HepG2 (cell line): ENCODE measurements around the gene EVA1A. TPM values are rescaled to one million over a fixed set of nuclear protein-coding genes. Genes with fewer than 3 reads are reported as not detected.
"Not testable (repeated sequence)": the region's sequence is repeated elsewhere in the genome, so short reads cannot be mapped to it uniquely, and the experiment has no call there.

ENCODE experiments used
- ATAC-seq: fragments of 200-7000 bp; cut with Tn5 transposase; 3 replicates; pipeline ENCODE4 v1.9.1; 2020; ENCODE audit warnings: mild to moderate bottlenecking, moderate library complexity
- BruUV-seq: library from RNA; stranded (reverse); fragments of 400-500 nt; replicated peaks from 2 replicates; lab custom pipeline; 2021; lab: Mats Ljungman, UMichigan
- CTCF ChIA-PET: fragments of 300-600 bp; formaldehyde crosslinking; extraction: SDS; loops from one replicate; lab custom pipeline; 2021; ENCODE audit warnings: low total read pairs, inconsistent platforms, low intra/inter-chr PET ratio; lab: Yijun Ruan, JAX
- POLR2A ChIA-PET: fragments of 350-600 bp; sonication (Branson Sonifier 250); formaldehyde crosslinking; loops from one replicate; lab custom pipeline; 2020; ENCODE audit warnings: antibody characterized with exemption, inconsistent platforms; lab: Yijun Ruan, JAX
- DNase-seq: peaks from one replicate; pipeline ENCODE4 v3.0.0-alpha.2; 2015; ENCODE audit warnings: low spot score
- FAIRE-seq: peaks from 3 replicates; lab custom pipeline; 2011; peaks lifted over from hg19 to GRCh38; lab: Jason Lieb, UNC
- H2AFZ ChIP-seq: one replicate; pipeline ENCODE4 v1.6.1; 2011; ENCODE audit warnings: low read length, inconsistent platforms
- H3K27ac ChIP-seq: fragments of 300-600 bp; 3 replicates; pipeline ENCODE4 v1.8.0; 2011; ENCODE audit warnings: mixed run types, mild to moderate bottlenecking, mixed read lengths, low read length, inconsistent platforms; ENCODE audit not compliant: insufficient read depth; ENCODE audit errors: extremely low read length
- H3K27me3 ChIP-seq, 2 experiments: fragments of 200-600 bp in 1 of 2; 2 replicates in 1 of 2; 3 replicates in 1 of 2; pipeline versions ENCODE4 v1.6.0 to v1.8.0; 2011; ENCODE audit warnings: low read length in 2 of 2, mild to moderate bottlenecking in 2 of 2, moderate library complexity in 2 of 2, inconsistent platforms in 1 of 2; ENCODE audit not compliant: insufficient read depth in 2 of 2, control insufficient read depth in 1 of 2
- H3K36me3 ChIP-seq, 2 experiments: fragments of 200-600 bp in 1 of 2; replicated peaks in 1 of 2; 2 replicates in 1 of 2; 3 replicates in 1 of 2; pipeline versions ENCODE4 v1.5.1 to v1.8.0; 2011; ENCODE audit warnings: low read length in 2 of 2, inconsistent platforms in 1 of 2; ENCODE audit not compliant: insufficient read depth in 2 of 2, control insufficient read depth in 1 of 2
- H3K4me1 ChIP-seq: 2 replicates; pipeline ENCODE4 v1.5.1; 2012; ENCODE audit warnings: low read length, inconsistent platforms; ENCODE audit not compliant: insufficient read depth
- H3K4me2 ChIP-seq: 2 replicates; pipeline ENCODE4 v1.6.0; 2011; ENCODE audit warnings: low read depth, low read length, inconsistent platforms
- H3K4me3 ChIP-seq, 3 experiments: fragments of 200-600 bp in 1 of 3; sonication (generic), shearing (Covaris generic) in 1 of 3; replicated peaks in 1 of 3; 2 replicates each; pipeline ENCODE4 v1.5.1; 2011 to 2016; ENCODE audit warnings: low read length in 3 of 3, inconsistent platforms in 2 of 3, low read depth in 2 of 3, mild to moderate bottlenecking in 2 of 3, control low read depth in 1 of 3, mixed read lengths in 1 of 3; ENCODE audit not compliant: insufficient read depth in 1 of 3
- H3K79me2 ChIP-seq: one replicate; pipeline ENCODE4 v1.6.1; 2011; ENCODE audit warnings: low read length, inconsistent platforms; ENCODE audit not compliant: insufficient read depth
- H3K9ac ChIP-seq: 2 replicates; pipeline ENCODE4 v1.6.0; 2011; ENCODE audit warnings: mild to moderate bottlenecking, low read depth, low read length, inconsistent platforms; ENCODE audit not compliant: insufficient read depth
- H3K9me3 ChIP-seq: 2 replicates; pipeline ENCODE4 v1.5.1; 2012; ENCODE audit warnings: mild to moderate bottlenecking, low read length
- H4K20me1 ChIP-seq: 2 replicates; pipeline ENCODE4 v1.6.0; 2011; ENCODE audit warnings: inconsistent platforms, mild to moderate bottlenecking, low read length, moderate library complexity; ENCODE audit not compliant: insufficient read depth
- JUN ChIP-seq: sonication (generic); formaldehyde crosslinking; IDR thresholded peaks from 2 replicates; pipeline ENCODE4 v1.4.0; 2020; ENCODE audit warnings: mild to moderate bottlenecking, missing genetic modification reagents
- POLR2A ChIP-seq, 2 experiments: IDR thresholded peaks; 2 replicates each; pipeline ENCODE4 v1.6.1; 2011; ENCODE audit warnings: low read depth in 2 of 2, low read length in 2 of 2, mild to moderate bottlenecking in 1 of 2, moderate library complexity in 1 of 2; ENCODE audit not compliant: insufficient read depth in 1 of 2
- RARA ChIP-seq: IDR thresholded peaks from 2 replicates; pipeline ENCODE4 v1.6.1; 2016; ENCODE audit warnings: missing genetic modification reagents, missing compliant biosample characterization
- RBM22 ChIP-seq: fragments of 200-400 bp; formaldehyde crosslinking; optimal IDR thresholded peaks from 2 replicates; pipeline ENCODE3; 2017; ENCODE audit warnings: mild to moderate bottlenecking, low read length, moderate library complexity
- ZC3H13 ChIP-seq: sonication (generic); formaldehyde crosslinking; IDR thresholded peaks from 2 replicates; pipeline ENCODE4 v1.8.1; 2023; ENCODE audit warnings: mild to moderate bottlenecking, missing genetic modification reagents, moderate library complexity
- ZSCAN30 ChIP-seq: sonication (generic); formaldehyde crosslinking; IDR thresholded peaks from 2 replicates; pipeline ENCODE4 v1.5.0; 2020; ENCODE audit warnings: mild to moderate bottlenecking, missing genetic modification reagents
- WGBS: methylation state at CpG from one replicate; pipeline ENCODE4 v1.1.6; 2017; ENCODE audit warnings: low lambda C conversion rate; 5-methylcytosine and 5-hydroxymethylcytosine counted together
- in situ Hi-C: cut with HindIII; loops from 2 replicates; pipeline ENCODE4 v1.10.0; 2017; ENCODE audit warnings: low pct_unique_long_range_greater_than_20kb; ENCODE audit not compliant: extremely low pct_ligation_motif_present
- intact Hi-C: fragments of 100-400 bp; cut with micrococcal nuclease; formaldehyde crosslinking; loops from one replicate; pipeline ENCODE4 v1.10.0; 2022; ENCODE audit not compliant: unreplicated experiment
- polyA plus RNA-seq, 8 experiments: library from polyadenylated mRNA; depleted of rRNA in 3 of 8; stranded (reverse) in 7 of 8; unstranded in 1 of 8; fragments of >200 nt; fragmentation: Illumina TruSeq in 4 of 8; extraction: Trizol in 4 of 8; gene quantifications; 2 replicates each; pipeline versions ENCODE4 v1.2.1 to v1.2.3, GENCODE V29; 2011 to 2016; ENCODE audit warnings: low read depth in 4 of 8, missing spikeins in 1 of 8, mixed read lengths in 1 of 8; ENCODE audit not compliant: insufficient read depth in 1 of 8
- total RNA-seq, 5 experiments: library from RNA; depleted of rRNA; stranded (reverse); fragments of >200 nt; fragmentation: Illumina TruSeq; extraction: Trizol; gene quantifications; 2 replicates each; pipeline ENCODE4 v1.2.3, GENCODE V29; 2016; ENCODE audit warnings: low read depth in 1 of 5

Gene EVA1A
- total and polyA plus RNA-seq, 2 of the 13 experiments (the other 11 are each of a cell fraction or from before 2014, with no cell fraction given), result 57.5 to 57.8 TPM

DNA sequence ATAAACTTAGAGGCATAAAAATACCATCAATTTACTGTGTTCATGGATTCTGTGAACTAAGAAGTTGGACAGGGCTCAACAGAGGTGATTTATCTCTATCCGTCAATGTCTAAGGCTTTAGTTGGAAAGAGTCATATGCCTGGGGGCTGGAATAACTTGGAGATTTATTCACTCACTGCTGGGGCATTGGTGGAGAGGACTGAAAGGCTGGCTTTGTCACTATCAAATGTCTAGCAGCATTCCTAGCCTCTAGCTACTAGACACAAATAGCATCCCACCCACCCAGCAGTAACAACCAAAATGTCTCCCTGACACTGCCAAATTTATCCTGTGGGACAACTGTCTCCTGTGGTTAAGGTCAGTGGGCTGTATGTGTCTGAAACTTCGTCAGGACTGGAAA is 71.0 kb downstream of the EVA1A start:
- in situ Hi-C loops, result no loop called here
- CTCF ChIA-PET, result no interaction called here
- no peak overlapping the region for H3K4me2 ChIP-seq
- no peaks in the 10 kb centered on the region for H4K20me1 ChIP-seq
- no peak overlapping the region for H3K9ac ChIP-seq
- H3K4me1 ChIP-seq, result peaks cover 10% of the 10 kb centered on the region
- H3K36me3 ChIP-seq, result peaks cover 26 to 44% of the 10 kb centered on the region in 2 experiments
- H3K4me3 ChIP-seq, result no peak overlapping the region
- POLR2A ChIA-PET, result interaction anchor here (2.3 kb wide), 1 partner anchor 33 kb away, joined by 8 read pairs; no protein-coding TSS in a partner anchor
- H3K79me2 ChIP-seq, result peaks cover 10% of the 10 kb centered on the region
- FAIRE-seq (no peak), ATAC-seq (no peak), DNase-seq (no peak)
- no peaks in the 10 kb centered on the region for H3K27me3 ChIP-seq
- TF ChIP-seq ZSCAN30 (CRISPR knock-in tag), result 0 out of 2 replicates have a peak, but pooled peaks have one; percentile 15
- peak; percentile 63; the same call in 1 of the 2 replicates for TF ChIP-seq ZC3H13 (CRISPR knock-in tag)
- 0 out of 4 replicates have a peak, but pooled peaks of 1 of the 2 experiments have one; percentile 2 for TF ChIP-seq POLR2A (IDR thresholded peaks at IDR 0.05; ENCODE audit: insufficient read depth in 1 of 2, low read depth in 2 of 2, low read length in 2 of 2)
- TF ChIP-seq RARA (CRISPR knock-in tag), result no peak
- no peak overlapping the region for H3K27ac ChIP-seq
- intact Hi-C loops, result no loop called here
- no peak overlapping the region for H2AFZ ChIP-seq
- H3K9me3 ChIP-seq, result 0 out of 2 replicates have a peak, but pooled peaks cover 6% of the 10 kb centered on the region
- 92% methylated on average over 2 of the region's 2 CpGs for WGBS
- no TSS peak for BruUV-seq

DNA sequence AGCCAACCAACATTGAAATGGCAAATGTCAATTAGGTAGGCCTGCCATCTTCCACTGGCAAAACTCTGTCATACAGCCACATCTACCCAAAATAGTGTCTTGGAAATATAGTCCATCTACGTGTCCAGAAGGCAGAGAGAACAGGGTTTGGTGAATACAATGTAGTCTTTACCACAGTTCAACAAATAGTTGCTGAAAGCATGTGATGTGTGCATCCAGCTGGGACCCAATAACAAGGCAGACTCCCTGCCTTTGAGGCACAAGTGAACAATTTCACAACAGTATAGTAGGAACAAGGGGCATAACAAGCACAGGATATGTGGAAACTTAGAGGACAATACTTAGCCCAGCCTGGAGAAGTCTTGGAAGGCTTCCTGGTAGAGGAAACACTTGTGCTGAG is 72.6 kb downstream of the EVA1A start:
- TF ChIP-seq JUN (CRISPR knock-in tag) (no peak), RBM22 (peak; percentile 90)
- in situ Hi-C loops (no loop called here), intact Hi-C loops (no loop called here)
- H3K4me2 ChIP-seq, result no peak overlapping the region
- H3K9me3 ChIP-seq, result 0 out of 2 replicates have a peak, but pooled peaks cover 6% of the 10 kb centered on the region
- no peak overlapping the region for H3K9ac ChIP-seq
- H4K20me1 ChIP-seq, result no peaks in the 10 kb centered on the region
- FAIRE-seq (no peak), DNase-seq (no peak), ATAC-seq (no peak; the same call in 2 of the 3 replicates)
- 95% methylated on average over 1 of the region's 1 CpG for WGBS
- no TSS peak for BruUV-seq
- peaks cover 10% of the 10 kb centered on the region for H3K4me1 ChIP-seq
- H3K79me2 ChIP-seq, result no peaks in the 10 kb centered on the region
- H3K4me3 ChIP-seq, result no peak overlapping the region
- CTCF ChIA-PET, result no interaction called here
- no peak overlapping the region for H3K27ac ChIP-seq
- H3K36me3 ChIP-seq, result peaks cover 18 to 28% of the 10 kb centered on the region in 2 experiments
- no peak overlapping the region for H2AFZ ChIP-seq
- POLR2A ChIA-PET, result interaction anchor here (0.9 kb wide), 1 partner anchor 29 kb away, joined by 3 read pairs; no protein-coding TSS in a partner anchor
- H3K27me3 ChIP-seq, result no peaks in the 10 kb centered on the region

DNA sequence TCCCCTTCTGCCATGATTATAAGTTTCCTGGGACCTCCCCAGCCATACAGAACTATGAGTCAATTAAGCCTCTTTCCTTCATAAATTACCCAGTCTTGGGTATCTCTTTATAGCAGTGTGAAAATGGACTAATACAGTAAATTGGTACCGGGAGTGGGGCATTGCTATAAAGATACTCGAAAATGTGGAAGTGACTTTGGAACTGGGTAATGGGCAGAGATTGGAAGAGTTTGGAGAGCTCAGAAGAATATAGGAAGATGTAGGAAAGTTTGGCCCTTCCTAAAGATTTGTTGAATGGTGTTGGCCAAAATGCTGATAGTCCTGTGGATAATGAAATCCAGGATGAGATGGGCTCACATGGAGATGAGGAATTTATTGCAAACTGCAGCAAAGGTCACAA is 74.0 kb downstream of the EVA1A start:
- H3K9me3 ChIP-seq, H3K27me3 ChIP-seq, H3K27ac ChIP-seq, H3K79me2 ChIP-seq, intact Hi-C loops, H3K9ac ChIP-seq, H2AFZ ChIP-seq, in situ Hi-C loops, H3K4me3 ChIP-seq, H3K4me2 ChIP-seq, ATAC-seq, DNase-seq, CTCF ChIA-PET, POLR2A ChIA-PET, H4K20me1 ChIP-seq, FAIRE-seq: not testable (repeated sequence)
- BruUV-seq, result TSS peak; percentile 1
- WGBS, result 98% methylated on average over 2 of the region's 2 CpGs
- peaks cover 24% of the 10 kb centered on the region for H3K4me1 ChIP-seq
- H3K36me3 ChIP-seq, result peaks cover 8 to 16% of the 10 kb centered on the region in 2 experiments
